PC-9 (cell line): ENCODE measurements around the gene KRT12. TPM values are rescaled to one million over a fixed set of nuclear protein-coding genes. Genes with fewer than 3 reads are reported as not detected.

Experiments used
- BruUV-seq: library from RNA; stranded (reverse); fragments of 400-500 nt; replicated peaks from 2 replicates; lab custom pipeline; 2021; lab: Mats Ljungman, UMichigan
- CTCF ChIA-PET: fragments of 300-600 bp; sonication (Branson Sonifier 250); formaldehyde crosslinking; loops from one replicate; lab custom pipeline; 2022; ENCODE audit warnings: antibody characterized with exemption; lab: Charles Lee
- POLR2A ChIA-PET: fragments of 300-600 bp; sonication (Branson Sonifier 250); formaldehyde crosslinking; loops from one replicate; lab custom pipeline; 2022; ENCODE audit warnings: antibody characterized with exemption; ENCODE audit not compliant: unreplicated experiment; lab: Charles Lee
- DNase-seq, 2 experiments: peaks; one replicate each; pipeline versions ENCODE4 v3.0.0 to v3.0.0-alpha.2; 2015 to 2022; ENCODE audit warnings: mixed read lengths in 1 of 2
- H2AFZ ChIP-seq: fragments of 200-600 bp; sonication (generic); 2 replicates; pipeline ENCODE4 v1.8.1; 2017; ENCODE audit warnings: antibody characterized with exemption
- H3F3A ChIP-seq: fragments of 200-600 bp; sonication (generic); 2 replicates; pipeline ENCODE4 v1.8.1; 2017; ENCODE audit warnings: antibody characterized with exemption, mild to moderate bottlenecking, low read depth; ENCODE audit not compliant: insufficient read depth
- H3K27ac ChIP-seq: fragments of 200-600 bp; sonication (generic); 2 replicates; pipeline ENCODE4 v1.6.1; 2016; ENCODE audit warnings: mixed run types
- H3K27me3 ChIP-seq: fragments of 200-600 bp; sonication (generic); 2 replicates; pipeline ENCODE4 v1.6.1; 2016; ENCODE audit warnings: low read depth, mixed run types; ENCODE audit not compliant: insufficient read depth
- H3K36me3 ChIP-seq: fragments of 200-600 bp; sonication (generic); 2 replicates; pipeline ENCODE4 v1.6.1; 2016; ENCODE audit warnings: low read depth, mixed run types
- H3K4me1 ChIP-seq: fragments of 200-600 bp; sonication (generic); replicated peaks from 2 replicates; pipeline ENCODE4 v1.6.1; 2016; ENCODE audit warnings: mixed run types; ENCODE audit not compliant: insufficient read depth
- H3K4me2 ChIP-seq: fragments of 200-600 bp; sonication (generic); 2 replicates; pipeline ENCODE4 v1.6.1; 2017; ENCODE audit warnings: mixed run types
- H3K4me3 ChIP-seq: fragments of 200-600 bp; sonication (generic); 2 replicates; pipeline ENCODE4 v1.6.1; 2016; ENCODE audit warnings: mixed run types
- H3K79me2 ChIP-seq: fragments of 200-600 bp; sonication (generic); 2 replicates; pipeline ENCODE4 v1.6.1; 2017; ENCODE audit warnings: low read depth, mixed run types
- H3K9me2 ChIP-seq: fragments of 200-600 bp; sonication (generic); 2 replicates; pipeline ENCODE4 v1.8.1; 2017; ENCODE audit warnings: mild to moderate bottlenecking; ENCODE audit not compliant: insufficient read depth
- H3K9me3 ChIP-seq: fragments of 200-600 bp; sonication (generic); 2 replicates; pipeline ENCODE4 v1.8.1; 2016; ENCODE audit warnings: low read depth; ENCODE audit not compliant: insufficient read depth
- H4K20me1 ChIP-seq: fragments of 200-600 bp; sonication (generic); 2 replicates; pipeline ENCODE4 v1.8.1; 2017; ENCODE audit not compliant: insufficient read depth
- CTCF ChIP-seq: fragments of 200-600 bp; sonication (generic); conservative IDR thresholded peaks from 2 replicates; pipeline ENCODE4 v1.6.1; 2017; ENCODE audit warnings: mixed run types, antibody characterized with exemption, mild to moderate bottlenecking, moderate library complexity
- EZH2 ChIP-seq: fragments of 200-600 bp; sonication (generic); IDR thresholded peaks from 2 replicates; pipeline ENCODE4 v1.8.0; 2017; ENCODE audit warnings: antibody characterized with exemption, low read depth
- intact Hi-C: fragments of 100-400 bp; cut with micrococcal nuclease; formaldehyde crosslinking; loops from one replicate; pipeline ENCODE4 v1.10.0; 2022; ENCODE audit not compliant: unreplicated experiment
- total RNA-seq: library from RNA; stranded (reverse); gene quantifications from 2 replicates; pipeline ENCODE4 v1.2.3, GENCODE V29; 2021

The KRT12 gene
- total RNA-seq, 1 experiment from 2014 or later = not detected

GRCh38 chr17:40910441-40910841 lies 43.4 kb upstream of the KRT12 start:
- Histone ChIP-seq H3K4me1 (peaks cover 64% of the 10 kb centered on the region), H3K9me2 (no peaks in the 10 kb centered on the region), H3K4me2 (peak overlapping the region; percentile 58), H3K9me3 (no peaks in the 10 kb centered on the region), H3K27ac (peak overlapping the region; percentile 95), H3K79me2 (no peaks in the 10 kb centered on the region), H3K36me3 (no peaks in the 10 kb centered on the region), H2AFZ (no peak overlapping the region), H4K20me1 (no peaks in the 10 kb centered on the region), H3F3A (peaks cover 26% of the 10 kb centered on the region), H3K27me3 (no peaks in the 10 kb centered on the region), H3K4me3 (no peak overlapping the region)
- intact Hi-C loops = no loop called here
- ChIA-PET CTCF (interaction anchor here (1.5 kb wide), 1 partner anchor 638 kb away, joined by 11 read pairs; no protein-coding TSS in a partner anchor), POLR2A (interaction anchor here (0.5 to 1.0 kb wide), 4 partner anchors 8 to 768 kb away, joined by 3 to 17 read pairs (median 8); partner anchors contain the start of gene KRT13)
- no TSS peak for BruUV-seq
- DNase-seq = no peak
- TF ChIP-seq EZH2 = no peak
- TF ChIP-seq CTCF = no peak

GRCh38 chr17:40909755-40910154 lies 42.7 kb upstream of the KRT12 start:
- POLR2A ChIA-PET = interaction anchor here (0.5 to 1.0 kb wide), 7 partner anchors 7 to 625 kb away, joined by 3 to 15 read pairs (median 4); partner anchors contain the start of gene KRT13
- no peaks in the 10 kb centered on the region for H3K9me3 ChIP-seq
- intact Hi-C loops = loop anchor here (1.0 to 5.0 kb wide), 11 partner anchors 53 to 757 kb away; no protein-coding TSS in a partner anchor
- H3K4me3 ChIP-seq = 0 out of 2 replicates have a peak overlapping the region, but pooled peaks have one; percentile 16
- peak overlapping the region; percentile 58 for H3K4me2 ChIP-seq
- H3K27me3 ChIP-seq = no peaks in the 10 kb centered on the region
- H3F3A ChIP-seq = peaks cover 22% of the 10 kb centered on the region
- H2AFZ ChIP-seq = no peak overlapping the region
- H3K4me1 ChIP-seq = peaks cover 66% of the 10 kb centered on the region
- no peaks in the 10 kb centered on the region for H3K9me2 ChIP-seq
- H3K27ac ChIP-seq = peak overlapping the region; percentile 95
- CTCF ChIA-PET = interaction anchor here (0.7 to 1.5 kb wide), 3 partner anchors 413 to 744 kb away, joined by 3 to 11 read pairs (median 7); no protein-coding TSS in a partner anchor
- no TSS peak for BruUV-seq
- no peaks in the 10 kb centered on the region for H3K79me2 ChIP-seq
- peak in 1 of 2 experiments; percentile 90 for DNase-seq
- no peak for TF ChIP-seq CTCF
- TF ChIP-seq EZH2 = no peak
- H4K20me1 ChIP-seq = no peaks in the 10 kb centered on the region
- no peaks in the 10 kb centered on the region for H3K36me3 ChIP-seq

- TF ChIP-seq EZH2 (no peak), CTCF (peak; percentile 86)
These were observed 42.3 kb upstream of the KRT12 start for GRCh38 chr17:40909351-40909750.

More at GRCh38 chr17:40909351-40909750, 42.3 kb upstream of the KRT12 start:
- Histone ChIP-seq H3F3A (peaks cover 19% of the 10 kb centered on the region), H3K9me3 (no peaks in the 10 kb centered on the region), H3K9me2 (no peaks in the 10 kb centered on the region), H3K4me3 (0 out of 2 replicates have a peak overlapping the region, but pooled peaks have one; percentile 16), H3K4me2 (peak overlapping the region; percentile 58), H3K79me2 (no peaks in the 10 kb centered on the region), H3K36me3 (no peaks in the 10 kb centered on the region), H3K4me1 (peaks cover 66% of the 10 kb centered on the region), H4K20me1 (no peaks in the 10 kb centered on the region), H2AFZ (no peak overlapping the region), H3K27me3 (no peaks in the 10 kb centered on the region), H3K27ac (peak overlapping the region; percentile 95)
- ChIA-PET POLR2A (interaction anchor here (0.6 to 0.9 kb wide), 5 partner anchors 54 to 625 kb away, joined by 3 to 15 read pairs (median 4); no protein-coding TSS in a partner anchor), CTCF (interaction anchor here (0.7 to 1.5 kb wide), 3 partner anchors 413 to 745 kb away, joined by 3 to 11 read pairs (median 7); no protein-coding TSS in a partner anchor)
- DNase-seq = peak; percentile 79 to 92
- BruUV-seq = no TSS peak
- intact Hi-C loops = loop anchor here (1.0 to 5.0 kb wide), 11 partner anchors 53 to 757 kb away; no protein-coding TSS in a partner anchor
